HepG2 (cell line): ENCODE results near the gene ANTXR1. TPM values are rescaled to one million over a fixed set of nuclear protein-coding genes. Genes with fewer than 3 reads are reported as not detected.
A peak's percentile ranks its signal among the peaks of the same experiment; 100 is the strongest.

Experiments
- ARNT ChIP-seq: fragments of 450-650 bp; IDR thresholded peaks from 2 replicates; pipeline ENCODE4 v1.6.1; 2017
- BORCS8-MEF2B ChIP-seq: sonication (generic); formaldehyde crosslinking; IDR thresholded peaks from 2 replicates; pipeline ENCODE4 v1.8.0; 2022; ENCODE audit warnings: mild to moderate bottlenecking, missing genetic modification reagents
- EED ChIP-seq: sonication (generic); formaldehyde crosslinking; IDR thresholded peaks from 2 replicates; pipeline ENCODE4 v1.5.0; 2020; ENCODE audit warnings: mild to moderate bottlenecking, missing genetic modification reagents
- EP300 ChIP-seq, 3 experiments: sonication (generic) in 1 of 3; formaldehyde crosslinking in 1 of 3; IDR thresholded peaks; 2 replicates each; pipeline versions ENCODE4 v1.5.1 to v1.6.1; 2011 to 2020; ENCODE audit warnings: low read depth in 2 of 3, low read length in 2 of 3, borderline replicate concordance in 1 of 3, improper control_type of control experiment in 1 of 3, mild to moderate bottlenecking in 1 of 3, missing genetic modification reagents in 1 of 3, moderate library complexity in 1 of 3
- FOSL2 ChIP-seq: sonication (generic); formaldehyde crosslinking; IDR thresholded peaks from 2 replicates; pipeline ENCODE4 v1.4.0; 2020; ENCODE audit warnings: missing genetic modification reagents
- GABPB1 ChIP-seq: IDR thresholded peaks from 2 replicates; pipeline ENCODE4 v1.6.1; 2016; ENCODE audit warnings: mild to moderate bottlenecking, missing genetic modification reagents, moderate library complexity, missing compliant biosample characterization
- HNRNPL ChIP-seq: fragments of 200-400 bp; formaldehyde crosslinking; IDR thresholded peaks from 2 replicates; pipeline ENCODE4 v1.6.1; 2017; ENCODE audit warnings: mild to moderate bottlenecking, low read depth, low read length
- HNRNPLL ChIP-seq: fragments of 200-400 bp; formaldehyde crosslinking; IDR thresholded peaks from 2 replicates; pipeline ENCODE4 v1.6.1; 2017; ENCODE audit warnings: mild to moderate bottlenecking, low read depth, low read length; ENCODE audit not compliant: poor library complexity, severe bottlenecking
- JUN ChIP-seq: sonication (generic); formaldehyde crosslinking; IDR thresholded peaks from 2 replicates; pipeline ENCODE4 v1.4.0; 2020; ENCODE audit warnings: mild to moderate bottlenecking, missing genetic modification reagents
- MAFK ChIP-seq, 2 experiments: IDR thresholded peaks in 1 of 2; conservative IDR thresholded peaks in 1 of 2; 2 replicates each; pipeline ENCODE4 v1.6.1; 2011; ENCODE audit warnings: improper control_type of control experiment in 2 of 2, low read length in 2 of 2
- PCBP1 ChIP-seq: fragments of 200-400 bp; formaldehyde crosslinking; IDR thresholded peaks from 2 replicates; pipeline ENCODE4 v1.6.1; 2017; ENCODE audit warnings: mild to moderate bottlenecking, low read depth, low read length, borderline replicate concordance
- RELA ChIP-seq: sonication (generic); formaldehyde crosslinking; IDR thresholded peaks from 2 replicates; pipeline ENCODE4 v1.4.0; 2020; ENCODE audit warnings: missing genetic modification reagents
- RNF2 ChIP-seq: fragments of 450-650 bp; conservative IDR thresholded peaks from 2 replicates; pipeline ENCODE4 v1.6.1; 2016; ENCODE audit warnings: low read depth
- SIX1 ChIP-seq: sonication (generic); formaldehyde crosslinking; IDR thresholded peaks from 2 replicates; pipeline ENCODE4 v1.4.0; 2020; ENCODE audit warnings: missing genetic modification reagents, borderline replicate concordance
- SOX13 ChIP-seq, 3 experiments: fragments of 450-650 bp in 1 of 3; sonication (generic) in 1 of 3; formaldehyde crosslinking in 1 of 3; IDR thresholded peaks in 2 of 3; conservative IDR thresholded peaks in 1 of 3; 2 replicates each; pipeline versions ENCODE4 v1.5.0 to v1.6.1; 2016 to 2020; ENCODE audit warnings: antibody characterized with exemption in 1 of 3, mild to moderate bottlenecking in 1 of 3, missing compliant biosample characterization in 1 of 3, missing genetic modification reagents in 1 of 3, moderate library complexity in 1 of 3
- TFAP4 ChIP-seq: sonication (generic); IDR thresholded peaks from 2 replicates; pipeline ENCODE4 v1.6.1; 2016; ENCODE audit warnings: low read depth, borderline replicate concordance
- ZNF317 ChIP-seq: sonication (generic); formaldehyde crosslinking; IDR thresholded peaks from 2 replicates; pipeline ENCODE4 v1.5.0; 2020; ENCODE audit warnings: mild to moderate bottlenecking, missing genetic modification reagents
- ZNF484 ChIP-seq: sonication (generic); formaldehyde crosslinking; IDR thresholded peaks from 2 replicates; pipeline ENCODE4 v1.5.1; 2020; ENCODE audit warnings: mild to moderate bottlenecking, low read depth, missing genetic modification reagents, borderline replicate concordance
- ZNF552 ChIP-seq: sonication (generic); formaldehyde crosslinking; IDR thresholded peaks from 2 replicates; pipeline ENCODE4 v1.9.0; 2022; ENCODE audit warnings: missing genetic modification reagents, mild to moderate bottlenecking, borderline replicate concordance
- ZSCAN12 ChIP-seq: sonication (generic); formaldehyde crosslinking; IDR thresholded peaks from 2 replicates; pipeline ENCODE4 v1.9.0; 2021; ENCODE audit warnings: mild to moderate bottlenecking, missing genetic modification reagents
- ZSCAN30 ChIP-seq: sonication (generic); formaldehyde crosslinking; IDR thresholded peaks from 2 replicates; pipeline ENCODE4 v1.5.0; 2020; ENCODE audit warnings: mild to moderate bottlenecking, missing genetic modification reagents
- polyA plus RNA-seq, 8 experiments: library from polyadenylated mRNA; depleted of rRNA in 3 of 8; stranded (reverse) in 7 of 8; unstranded in 1 of 8; fragments of >200 nt; fragmentation: Illumina TruSeq in 4 of 8; extraction: Trizol in 4 of 8; gene quantifications; 2 replicates each; pipeline versions ENCODE4 v1.2.1 to v1.2.3, GENCODE V29; 2011 to 2016; ENCODE audit warnings: low read depth in 4 of 8, missing spikeins in 1 of 8, mixed read lengths in 1 of 8; ENCODE audit not compliant: insufficient read depth in 1 of 8
- total RNA-seq, 5 experiments: library from RNA; depleted of rRNA; stranded (reverse); fragments of >200 nt; fragmentation: Illumina TruSeq; extraction: Trizol; gene quantifications; 2 replicates each; pipeline ENCODE4 v1.2.3, GENCODE V29; 2016; ENCODE audit warnings: low read depth in 1 of 5
- TF ChIP-seq, protein P1 (sequence below): sonication (generic); formaldehyde crosslinking; IDR thresholded peaks from 2 replicates; pipeline ENCODE4 v1.8.1; 2023; ENCODE audit warnings: mild to moderate bottlenecking, moderate library complexity, missing genetic modification reagents
- TF ChIP-seq, protein P2 (sequence below): sonication (generic); formaldehyde crosslinking; IDR thresholded peaks from 2 replicates; pipeline ENCODE4 v1.5.0; 2020; ENCODE audit warnings: missing genetic modification reagents
- TF ChIP-seq, protein P3 (sequence below): sonication (generic); formaldehyde crosslinking; IDR thresholded peaks from 2 replicates; pipeline ENCODE4 v1.4.0; 2020; ENCODE audit warnings: missing genetic modification reagents
- TF ChIP-seq, protein P4 (sequence below): conservative IDR thresholded peaks from 2 replicates; pipeline ENCODE4 v1.6.1; 2018; ENCODE audit warnings: missing genetic modification reagents

ANTXR1 gene
- total and polyA plus RNA-seq, 2 of the 13 experiments (the other 11 are each of a cell fraction or from before 2014, with no cell fraction given), result 4.5 to 12.7 TPM

GRCh38 chr2:69177063-69177771, 164.2 kb downstream of the ANTXR1 start (continued):
- peak; percentile 89 for TF ChIP-seq TFAP4
- TF ChIP-seq ZNF317 (CRISPR knock-in tag), result no peak
- no peak for TF ChIP-seq HNRNPLL
- no peak for TF ChIP-seq GABPB1 (CRISPR knock-in tag)
- TF ChIP-seq, protein P1, sequence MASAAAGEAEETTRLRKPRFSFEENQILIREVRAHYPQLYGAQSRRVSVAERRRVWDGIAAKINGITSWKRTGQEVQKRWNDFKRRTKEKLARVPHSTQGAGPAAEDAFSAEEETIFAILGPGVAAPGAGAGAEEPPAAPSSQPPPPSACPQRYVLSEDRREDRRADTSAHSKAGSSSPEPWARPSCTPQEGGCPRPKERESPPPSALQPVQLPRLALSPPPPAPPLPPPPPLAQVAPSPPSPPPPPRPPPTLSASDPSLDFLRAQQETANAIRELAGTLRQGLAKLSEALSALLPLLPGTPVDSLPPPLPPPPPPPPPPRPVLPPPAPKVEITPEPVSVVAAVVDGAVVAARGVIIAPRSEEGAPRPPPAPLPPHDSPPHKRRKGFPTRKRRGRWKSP (CRISPR knock-in tag), result 0 out of 2 replicates have a peak, but pooled peaks have one; percentile 34
- TF ChIP-seq ZSCAN12 (CRISPR knock-in tag), result no peak
- no peak for TF ChIP-seq SOX13 (IDR thresholded peaks at IDR 0.05)
- 0 out of 4 replicates have a peak, but pooled peaks of 1 of the 2 experiments have one; percentile 40 for TF ChIP-seq SOX13 (CRISPR knock-in tag; conservative IDR thresholded peaks at IDR 0.05 in 1 of 2, IDR thresholded peaks at IDR 0.05 in 1 of 2)
- TF ChIP-seq FOSL2, result no peak; the same call in 1 of the 2 replicates
- 0 out of 2 replicates have a peak, but pooled peaks have one; percentile 27 for TF ChIP-seq BORCS8-MEF2B (CRISPR knock-in tag)
- TF ChIP-seq EED (CRISPR knock-in tag), result peak; percentile 66; the same call in 1 of the 2 replicates
- no peak for TF ChIP-seq MAFK (conservative IDR thresholded peaks at IDR 0.05 in 1 of 2, IDR thresholded peaks at IDR 0.05 in 1 of 2; ENCODE audit: low read length in 2 of 2)
- TF ChIP-seq PCBP1, result no peak
- no peak for TF ChIP-seq ARNT
- TF ChIP-seq, protein P2, sequence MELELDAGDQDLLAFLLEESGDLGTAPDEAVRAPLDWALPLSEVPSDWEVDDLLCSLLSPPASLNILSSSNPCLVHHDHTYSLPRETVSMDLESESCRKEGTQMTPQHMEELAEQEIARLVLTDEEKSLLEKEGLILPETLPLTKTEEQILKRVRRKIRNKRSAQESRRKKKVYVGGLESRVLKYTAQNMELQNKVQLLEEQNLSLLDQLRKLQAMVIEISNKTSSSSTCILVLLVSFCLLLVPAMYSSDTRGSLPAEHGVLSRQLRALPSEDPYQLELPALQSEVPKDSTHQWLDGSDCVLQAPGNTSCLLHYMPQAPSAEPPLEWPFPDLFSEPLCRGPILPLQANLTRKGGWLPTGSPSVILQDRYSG (CRISPR knock-in tag), result no peak
- TF ChIP-seq RELA (CRISPR knock-in tag), result no peak
- peak in 1 of 2 experiments; percentile 62; a peak in 1 of 4 replicates for TF ChIP-seq EP300 (IDR thresholded peaks at IDR 0.05; ENCODE audit: low read depth in 2 of 2, low read length in 2 of 2)
- TF ChIP-seq EP300 (CRISPR knock-in tag; IDR thresholded peaks at IDR 0.05; ENCODE audit: borderline replicate concordance), result no peak; the same call in 1 of the 2 replicates
- no peak for TF ChIP-seq ZSCAN30
- TF ChIP-seq RNF2, result no peak
- TF ChIP-seq JUN (CRISPR knock-in tag), result no peak
- TF ChIP-seq, protein P3, sequence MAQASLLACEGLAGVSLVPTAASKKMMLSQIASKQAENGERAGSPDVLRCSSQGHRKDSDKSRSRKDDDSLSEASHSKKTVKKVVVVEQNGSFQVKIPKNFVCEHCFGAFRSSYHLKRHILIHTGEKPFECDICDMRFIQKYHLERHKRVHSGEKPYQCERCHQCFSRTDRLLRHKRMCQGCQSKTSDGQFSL, result no peak
- TF ChIP-seq SIX1, result no peak
- no peak for TF ChIP-seq ZNF484
- TF ChIP-seq, protein P4, sequence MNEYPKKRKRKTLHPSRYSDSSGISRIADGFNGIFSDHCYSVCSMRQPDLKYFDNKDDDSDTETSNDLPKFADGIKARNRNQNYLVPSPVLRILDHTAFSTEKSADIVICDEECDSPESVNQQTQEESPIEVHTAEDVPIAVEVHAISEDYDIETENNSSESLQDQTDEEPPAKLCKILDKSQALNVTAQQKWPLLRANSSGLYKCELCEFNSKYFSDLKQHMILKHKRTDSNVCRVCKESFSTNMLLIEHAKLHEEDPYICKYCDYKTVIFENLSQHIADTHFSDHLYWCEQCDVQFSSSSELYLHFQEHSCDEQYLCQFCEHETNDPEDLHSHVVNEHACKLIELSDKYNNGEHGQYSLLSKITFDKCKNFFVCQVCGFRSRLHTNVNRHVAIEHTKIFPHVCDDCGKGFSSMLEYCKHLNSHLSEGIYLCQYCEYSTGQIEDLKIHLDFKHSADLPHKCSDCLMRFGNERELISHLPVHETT, result no peak
- no peak for TF ChIP-seq ZNF552 (CRISPR knock-in tag)
- TF ChIP-seq HNRNPL, result no peak
